HG03565 (cell line): Measurements from ENCODE around the gene SLC26A8.
"Not testable (repeated sequence)": the region's sequence is repeated elsewhere in the genome, so short reads cannot be mapped to it uniquely, and the experiment has no call there.

ENCODE experiments used
- ATAC-seq: cut with Tn5 transposase; IDR thresholded peaks from one replicate; pipeline ENCODE4 v1.9.1; 2021; ENCODE audit warnings: mild to moderate bottlenecking, moderate library complexity; ENCODE audit not compliant: unreplicated experiment

SLC26A8 gene

GRCh38 chr6:36050947-36051710, 26.7 kb upstream of the SLC26A8 start:
- no peak for ATAC-seq

GRCh38 chr6:36050305-36050704, 25.9 kb upstream of the SLC26A8 start:
- ATAC-seq, result no peak

- no peak for ATAC-seq
Measured at GRCh38 chr6:36049582-36049981, 25.1 kb upstream of the SLC26A8 start.

- no peak for ATAC-seq
Measured at GRCh38 chr6:36042618-36043260, 18.3 kb upstream of the SLC26A8 start.

- no peak for ATAC-seq
Measured at GRCh38 chr6:36040958-36041357, 16.5 kb upstream of the SLC26A8 start.

- no peak for ATAC-seq
Measured at GRCh38 chr6:36039112-36039511, 14.7 kb upstream of the SLC26A8 start.

GRCh38 chr6:36038120-36038876, 13.9 kb upstream of the SLC26A8 start:
- ATAC-seq, result no peak

- ATAC-seq, result no peak
Measured at GRCh38 chr6:36035225-36035624, 10.8 kb upstream of the SLC26A8 start.

GRCh38 chr6:36034441-36034840, 10.0 kb upstream of the SLC26A8 start:
- no peak for ATAC-seq

GRCh38 chr6:36033935-36034334, 9.5 kb upstream of the SLC26A8 start:
- no peak for ATAC-seq

- ATAC-seq, result not testable (repeated sequence)
Measured at GRCh38 chr6:36033144-36033543, 8.7 kb upstream of the SLC26A8 start.

GRCh38 chr6:36032261-36032660, 7.8 kb upstream of the SLC26A8 start:
- no peak for ATAC-seq

GRCh38 chr6:36029464-36029863, 5.0 kb upstream of the SLC26A8 start:
- ATAC-seq, result no peak

- no peak for ATAC-seq
Measured at GRCh38 chr6:36028877-36029324, 4.5 kb upstream of the SLC26A8 start.

GRCh38 chr6:36028088-36028876, 3.8 kb upstream of the SLC26A8 start:
- no peak for ATAC-seq

GRCh38 chr6:36027501-36028087, 3.2 kb upstream of the SLC26A8 start, which contains the start of gene MAPK14:
MAPK14 (plus strand) TSS chr6:36027808; CDS start chr6:36028158, 350 bp downstream.
- ATAC-seq, result peak; percentile 80

- no peak for ATAC-seq
Measured at GRCh38 chr6:36025932-36026327, 1.5 kb upstream of the SLC26A8 start.

- ATAC-seq, result no peak
Measured at GRCh38 chr6:36025260-36025931, 955 bp upstream of the SLC26A8 start.

GRCh38 chr6:36020154-36020553, 4.3 kb downstream of the SLC26A8 start:
- no peak for ATAC-seq

GRCh38 chr6:36019167-36019566, 5.3 kb downstream of the SLC26A8 start:
- no peak for ATAC-seq
